KMS-11 (cell line): ENCODE results near the gene KIAA2012.

Experiments used
- H2AFZ ChIP-seq: fragments of 200-600 bp; sonication (generic); 2 replicates; pipeline ENCODE4 v1.6.1; 2016; ENCODE audit warnings: antibody characterized with exemption, mixed run types, low read depth
- H3K27ac ChIP-seq: fragments of 200-600 bp; sonication (generic); 2 replicates; pipeline ENCODE4 v1.6.1; 2016; ENCODE audit warnings: mild to moderate bottlenecking, mixed run types
- H3K27me3 ChIP-seq: fragments of 200-600 bp; sonication (generic); 2 replicates; pipeline ENCODE4 v1.6.1; 2017; ENCODE audit warnings: mild to moderate bottlenecking, low read depth, mixed run types, moderate library complexity; ENCODE audit not compliant: insufficient read depth
- H3K36me3 ChIP-seq: fragments of 200-600 bp; sonication (generic); 2 replicates; pipeline ENCODE4 v1.6.1; 2017; ENCODE audit warnings: mild to moderate bottlenecking, mixed run types; ENCODE audit not compliant: insufficient read depth
- H3K4me1 ChIP-seq: fragments of 200-600 bp; sonication (generic); 2 replicates; pipeline ENCODE4 v1.6.1; 2016; ENCODE audit warnings: mild to moderate bottlenecking, low read depth, mixed run types; ENCODE audit not compliant: poor library complexity, severe bottlenecking
- H3K4me2 ChIP-seq: fragments of 200-600 bp; sonication (generic); 2 replicates; pipeline ENCODE4 v1.7.0; 2016; ENCODE audit warnings: mild to moderate bottlenecking, mixed run types
- H3K4me3 ChIP-seq: fragments of 200-600 bp; sonication (generic); IDR thresholded peaks from 2 replicates; pipeline ENCODE4 v1.6.1; 2017; ENCODE audit warnings: low read depth, low read length, mixed read lengths; ENCODE audit not compliant: insufficient read depth
- H3K79me2 ChIP-seq: fragments of 200-600 bp; sonication (generic); 2 replicates; pipeline ENCODE4 v1.6.1; 2016; ENCODE audit warnings: low read depth, mixed run types; ENCODE audit not compliant: insufficient read depth
- H3K9ac ChIP-seq: fragments of 200-600 bp; sonication (generic); 2 replicates; pipeline ENCODE4 v1.6.1; 2016; ENCODE audit warnings: mild to moderate bottlenecking, mixed run types
- H4K20me1 ChIP-seq: fragments of 200-600 bp; sonication (generic); 2 replicates; pipeline ENCODE4 v1.6.1; 2016; ENCODE audit warnings: mild to moderate bottlenecking, mixed run types; ENCODE audit not compliant: insufficient read depth
- CTCF ChIP-seq: fragments of 200-600 bp; sonication (generic); conservative IDR thresholded peaks from 2 replicates; pipeline ENCODE4 v1.6.1; 2017; ENCODE audit warnings: low read depth, mild to moderate bottlenecking, antibody characterized with exemption, low read length, moderate library complexity, mixed read lengths

The KIAA2012 gene

GRCh38 chr2:202154613-202155012, 81.6 kb downstream of the KIAA2012 start:
- Histone ChIP-seq H3K79me2 (no peaks in the 10 kb centered on the region), H3K4me2 (no peak overlapping the region), H3K27ac (no peak overlapping the region), H3K9ac (no peak overlapping the region), H3K27me3 (no peaks in the 10 kb centered on the region), H4K20me1 (no peaks in the 10 kb centered on the region), H3K4me3 (no peak overlapping the region), H2AFZ (no peak overlapping the region), H3K36me3 (no peaks in the 10 kb centered on the region), H3K4me1 (no peaks in the 10 kb centered on the region)
- TF ChIP-seq CTCF = no peak

DNA sequence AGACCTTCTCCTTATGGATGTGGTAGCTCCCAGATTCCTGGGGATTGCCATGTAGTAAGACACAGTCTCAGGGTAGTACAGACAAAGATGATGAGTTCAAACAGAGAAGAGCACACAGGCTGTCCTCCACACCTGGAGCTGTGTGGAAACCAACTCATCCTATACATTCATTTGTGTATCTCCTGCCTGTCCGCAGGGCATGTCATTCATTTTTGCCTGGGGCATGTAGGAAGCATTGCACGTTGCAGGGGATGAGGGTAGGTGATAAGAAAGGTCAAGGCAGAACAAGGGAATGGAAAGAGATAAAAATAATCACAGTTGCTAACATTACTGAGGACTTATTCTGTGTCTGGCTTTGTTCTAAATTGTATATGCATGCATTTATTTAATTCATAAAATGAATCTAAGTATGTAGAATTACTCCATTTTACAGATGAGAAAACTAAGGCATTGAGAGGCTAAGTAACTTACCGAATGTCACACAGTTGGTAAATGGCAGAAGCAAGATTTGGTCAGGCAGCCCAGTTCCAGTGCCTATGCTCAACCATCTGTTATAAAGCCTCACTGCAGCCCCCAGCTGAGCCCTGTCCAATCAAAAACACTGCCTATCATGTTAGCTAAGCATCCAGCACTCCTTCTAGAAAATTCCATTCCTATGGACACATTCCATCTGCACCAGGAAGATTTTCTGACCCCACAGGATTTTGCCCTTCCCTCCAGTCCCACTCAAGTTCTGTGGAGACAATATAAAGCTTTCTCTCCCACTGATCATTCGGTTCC, 84.3 kb downstream of the KIAA2012 start:
- Histone ChIP-seq H3K4me1 (no peaks in the 10 kb centered on the region), H3K79me2 (no peaks in the 10 kb centered on the region), H3K36me3 (no peaks in the 10 kb centered on the region), H3K4me3 (no peak overlapping the region), H3K4me2 (no peak overlapping the region), H4K20me1 (no peaks in the 10 kb centered on the region), H3K27me3 (no peaks in the 10 kb centered on the region), H3K9ac (no peak overlapping the region), H3K27ac (no peak overlapping the region), H2AFZ (no peak overlapping the region)
- no peak for TF ChIP-seq CTCF

DNA sequence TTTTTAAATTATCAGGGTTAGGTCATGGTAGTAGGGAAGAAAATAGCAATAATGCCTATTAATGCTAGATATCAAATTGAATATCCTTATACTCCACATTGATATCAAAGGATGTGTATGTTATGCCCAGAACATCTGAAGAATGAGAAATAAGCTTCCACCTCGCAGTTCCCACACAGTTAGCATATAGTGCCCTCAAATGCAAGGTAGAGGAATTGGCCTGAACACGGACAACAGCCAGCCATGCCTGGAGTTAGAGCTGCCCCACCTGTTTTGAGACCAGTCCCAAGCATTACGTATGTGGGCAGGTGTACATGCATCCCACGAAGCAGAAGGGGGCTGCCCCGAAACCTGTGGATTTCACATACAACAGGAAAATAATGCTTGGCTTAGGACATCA, 85.7 kb downstream of the KIAA2012 start:
- TF ChIP-seq CTCF = no peak
- Histone ChIP-seq H2AFZ (no peak overlapping the region), H3K27me3 (no peaks in the 10 kb centered on the region), H3K79me2 (no peaks in the 10 kb centered on the region), H3K4me3 (no peak overlapping the region), H3K4me1 (no peaks in the 10 kb centered on the region), H3K27ac (no peak overlapping the region), H4K20me1 (no peaks in the 10 kb centered on the region), H3K9ac (no peak overlapping the region), H3K36me3 (no peaks in the 10 kb centered on the region), H3K4me2 (no peak overlapping the region)

DNA sequence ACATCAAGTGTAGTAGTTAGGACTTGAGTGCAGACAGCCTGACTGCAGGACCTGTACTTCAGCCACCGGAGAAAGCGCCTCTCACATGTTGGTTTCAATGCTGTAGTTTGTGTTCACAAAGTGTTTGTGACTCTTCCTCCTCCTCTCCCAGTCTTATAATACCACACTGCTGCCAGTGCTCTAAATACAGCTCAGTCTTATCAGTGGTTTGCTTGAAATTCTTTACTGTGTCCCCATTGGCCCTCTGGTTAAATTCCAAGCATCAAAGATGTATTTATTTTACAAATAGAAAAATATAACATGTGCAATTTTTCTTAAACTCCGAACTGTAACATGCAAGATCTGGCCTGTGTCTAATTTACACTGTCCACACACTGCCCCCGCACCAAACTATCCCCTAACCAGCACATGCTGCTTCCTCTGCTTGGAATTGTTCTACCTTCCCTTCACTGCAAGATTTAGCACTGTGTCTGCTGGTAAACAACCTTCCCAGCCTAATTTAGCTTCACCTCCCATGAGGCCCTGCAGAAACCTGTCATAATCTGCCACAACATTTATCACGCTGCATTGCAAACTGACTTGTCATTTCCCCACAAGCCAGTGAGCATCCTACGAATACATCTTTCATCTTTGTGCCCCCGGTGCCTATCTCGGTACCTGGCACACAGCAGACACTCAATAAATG, 88.2 kb downstream of the KIAA2012 start:
- TF ChIP-seq CTCF = no peak
- no peak overlapping the region for H3K4me2 ChIP-seq
- H3K79me2 ChIP-seq = no peaks in the 10 kb centered on the region
- no peak overlapping the region for H3K9ac ChIP-seq
- H2AFZ ChIP-seq = no peak overlapping the region
- H3K27me3 ChIP-seq = no peaks in the 10 kb centered on the region
- no peak overlapping the region for H3K27ac ChIP-seq
- H3K4me1 ChIP-seq = no peaks in the 10 kb centered on the region
- no peaks in the 10 kb centered on the region for H3K36me3 ChIP-seq
- no peak overlapping the region for H3K4me3 ChIP-seq
- no peaks in the 10 kb centered on the region for H4K20me1 ChIP-seq
